Stimulated activated CD4-positive, alpha-beta T cell treated with anti-CD3 and anti-CD28 coated beads, Interleukin-4, amount 100 ng/mL, for 4 hours (primary cell): ENCODE results near the gene BABAM2.

Experiments used
- DNase-seq, 2 experiments: peaks; one replicate each; pipeline ENCODE4 v3.0.0-alpha.2; 2020

BABAM2 gene

GRCh38 chr2:27912512-27912911 is 22.0 kb downstream of the BABAM2 start:
- no peak for DNase-seq

- no peak for DNase-seq
These were observed 23.7 kb downstream of the BABAM2 start for GRCh38 chr2:27914041-27914804.

- DNase-seq: no peak
These were observed 24.3 kb downstream of the BABAM2 start for GRCh38 chr2:27914805-27915175.

DNA sequence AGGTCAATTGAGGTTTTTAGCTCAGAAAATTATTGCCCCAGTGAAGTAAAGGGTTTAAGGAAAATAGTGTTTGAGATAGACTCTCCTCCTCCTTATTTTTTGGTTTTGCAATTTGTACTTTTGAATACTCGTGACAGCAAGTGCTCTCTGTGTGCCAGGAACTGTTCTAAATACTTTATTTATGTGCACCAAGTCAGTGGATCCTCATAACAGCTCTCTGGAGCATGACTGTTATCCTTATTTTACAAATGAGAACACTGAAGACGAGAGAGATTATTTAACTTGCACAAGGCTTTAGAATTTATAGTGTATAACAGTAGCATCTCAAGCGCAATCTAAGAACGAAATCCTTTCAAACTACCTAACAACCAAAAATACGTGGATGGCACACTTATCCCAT is 24.7 kb downstream of the BABAM2 start:
- DNase-seq: no peak

GRCh38 chr2:27915874-27916273 is 25.3 kb downstream of the BABAM2 start:
- DNase-seq: no peak

DNA sequence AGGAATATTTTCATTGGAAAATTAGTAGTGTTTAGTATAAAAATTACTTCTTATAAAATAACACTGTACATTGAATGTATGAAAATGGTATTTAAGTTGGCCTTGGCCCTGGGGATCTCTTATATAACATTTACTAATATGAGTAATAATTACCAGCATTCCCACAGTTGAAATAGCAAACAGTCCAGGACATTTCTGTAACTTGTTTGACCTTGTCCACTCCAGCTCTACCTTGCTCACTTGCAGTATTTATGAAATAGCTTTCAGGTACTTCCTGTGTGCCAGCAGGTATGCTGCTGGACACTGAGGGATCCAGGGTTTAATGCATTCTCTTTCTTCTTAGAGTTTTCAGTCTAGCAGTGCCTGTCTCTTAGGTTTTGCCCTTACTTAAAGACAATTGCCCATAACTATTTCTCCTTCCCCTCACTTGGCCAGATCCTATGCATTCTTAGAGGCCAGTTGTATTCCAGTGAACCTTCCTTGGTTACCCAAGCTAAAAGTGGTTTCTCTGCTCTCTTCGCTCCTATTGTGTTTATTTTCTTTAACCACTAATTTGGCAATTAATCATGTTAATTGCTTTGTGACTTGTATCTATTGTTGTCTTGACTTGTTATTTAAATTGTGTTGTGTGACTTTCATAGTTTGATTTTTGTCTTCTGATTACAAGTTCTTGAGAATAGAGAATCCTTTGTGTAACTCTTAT is 25.9 kb downstream of the BABAM2 start:
- no peak for DNase-seq

- no peak for DNase-seq
These were observed 29.8 kb downstream of the BABAM2 start for GRCh38 chr2:27920148-27920885.

GRCh38 chr2:27921424-27921823 is 30.9 kb downstream of the BABAM2 start:
- no peak for DNase-seq

GRCh38 chr2:27921880-27922547 is 31.5 kb downstream of the BABAM2 start:
- no peak for DNase-seq

GRCh38 chr2:27922842-27923241 is 32.3 kb downstream of the BABAM2 start:
- no peak for DNase-seq

DNA sequence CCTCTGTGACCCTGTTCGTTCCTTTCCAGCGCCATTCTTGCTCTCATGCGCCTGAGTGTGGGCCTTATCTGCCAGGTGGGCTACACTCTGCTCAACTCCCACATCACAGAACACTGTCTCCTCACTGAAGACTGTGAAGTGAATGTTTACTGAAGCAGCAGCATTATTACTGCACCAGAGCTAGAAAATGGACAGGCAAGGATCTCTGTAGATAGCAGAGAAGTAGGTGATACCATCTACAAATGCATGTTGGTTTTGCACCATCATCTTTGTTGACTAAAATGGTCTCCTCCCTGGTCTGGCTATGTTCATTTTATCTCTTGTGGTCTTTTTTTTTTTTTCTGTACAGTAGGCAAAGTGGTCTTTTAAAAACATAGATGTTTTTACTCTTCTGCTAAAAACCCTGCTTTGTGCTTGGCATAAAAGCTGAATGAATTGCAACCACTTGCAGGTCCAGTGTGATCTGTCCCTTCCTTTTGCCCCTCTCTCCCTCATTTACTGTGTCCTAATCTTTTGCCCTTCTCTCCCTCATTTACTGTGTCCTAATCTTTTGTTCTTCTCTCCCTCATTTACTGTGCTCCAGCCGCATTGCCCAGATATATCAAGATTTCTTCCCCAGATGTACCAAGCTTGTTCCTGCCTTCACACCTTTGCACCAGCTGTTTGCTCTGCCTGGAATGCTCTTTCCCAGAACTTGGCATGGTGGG is 35.4 kb downstream of the BABAM2 start:
- DNase-seq: no peak

- no peak for DNase-seq
These were observed 39.5 kb downstream of the BABAM2 start for GRCh38 chr2:27929916-27930486.

GRCh38 chr2:27931361-27931950 is 40.9 kb downstream of the BABAM2 start:
- DNase-seq: no peak

DNA sequence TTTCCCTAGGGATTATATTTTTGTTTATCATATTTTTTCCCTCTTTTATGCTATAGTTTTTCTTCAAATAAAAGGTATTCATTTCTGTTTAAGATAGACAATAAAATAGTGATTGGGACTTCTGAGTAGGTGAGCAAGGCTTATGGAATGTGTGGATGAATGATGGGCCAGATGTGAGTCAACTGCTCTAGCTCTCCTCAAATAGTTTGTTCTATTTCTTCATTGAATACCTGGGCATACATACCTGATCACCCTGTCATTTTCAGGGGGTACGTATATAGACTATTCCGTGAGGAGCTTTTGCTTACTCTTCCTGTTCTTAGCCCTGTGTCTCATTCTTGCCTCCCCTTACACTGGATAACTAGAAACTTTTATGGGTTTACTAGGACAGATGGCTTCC is 41.9 kb downstream of the BABAM2 start:
- DNase-seq: no peak

DNA sequence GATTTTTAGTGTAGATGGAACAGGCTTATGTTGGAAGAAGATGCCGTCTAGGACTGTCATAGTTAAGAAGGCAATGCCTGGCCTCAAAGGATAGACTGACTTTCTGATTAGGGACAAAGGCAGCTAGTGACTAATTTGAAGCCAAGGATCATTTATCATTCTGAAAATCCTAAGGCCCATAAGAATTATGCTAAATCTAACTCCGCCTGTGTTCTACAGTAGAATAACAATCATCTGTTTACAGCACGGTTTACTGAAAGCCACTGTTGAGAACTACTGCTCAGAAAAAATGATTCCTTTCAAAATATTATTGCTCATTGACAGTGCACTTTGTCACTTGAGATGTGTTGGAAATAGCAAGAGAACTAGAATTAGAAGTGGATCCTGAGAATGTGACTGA is 44.5 kb downstream of the BABAM2 start:
- no peak for DNase-seq

DNA sequence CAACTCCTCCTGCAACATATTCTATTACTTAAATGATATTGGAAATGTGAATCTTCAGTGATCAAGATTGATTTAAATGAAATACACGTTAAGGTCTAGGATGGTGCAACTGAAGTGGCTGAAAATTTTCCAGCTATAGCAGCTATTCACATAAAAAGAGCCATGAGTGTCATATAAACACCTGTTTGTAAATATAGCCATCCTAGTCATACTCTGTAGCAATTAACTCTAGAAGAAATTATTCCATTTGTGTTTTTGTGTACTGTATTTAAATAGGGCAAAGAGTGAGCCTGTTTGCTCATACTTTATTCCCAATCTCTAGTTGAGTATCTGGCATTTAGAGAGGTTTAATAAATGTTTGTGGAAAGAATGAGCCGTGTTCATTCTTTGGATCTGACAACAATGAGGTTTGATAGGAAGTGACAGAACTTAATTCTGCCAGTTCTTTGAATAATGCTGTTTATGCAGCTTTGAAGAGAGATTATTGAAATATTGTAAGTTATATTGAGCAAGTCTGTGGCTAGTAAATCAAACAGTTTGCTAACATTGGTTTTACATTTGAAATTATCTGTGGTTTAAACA is 49.7 kb downstream of the BABAM2 start:
- no peak for DNase-seq

GRCh38 chr2:27940982-27941381 is 50.5 kb downstream of the BABAM2 start:
- no peak for DNase-seq

- DNase-seq: no peak
These were observed 52.4 kb downstream of the BABAM2 start for GRCh38 chr2:27942612-27943547.

DNA sequence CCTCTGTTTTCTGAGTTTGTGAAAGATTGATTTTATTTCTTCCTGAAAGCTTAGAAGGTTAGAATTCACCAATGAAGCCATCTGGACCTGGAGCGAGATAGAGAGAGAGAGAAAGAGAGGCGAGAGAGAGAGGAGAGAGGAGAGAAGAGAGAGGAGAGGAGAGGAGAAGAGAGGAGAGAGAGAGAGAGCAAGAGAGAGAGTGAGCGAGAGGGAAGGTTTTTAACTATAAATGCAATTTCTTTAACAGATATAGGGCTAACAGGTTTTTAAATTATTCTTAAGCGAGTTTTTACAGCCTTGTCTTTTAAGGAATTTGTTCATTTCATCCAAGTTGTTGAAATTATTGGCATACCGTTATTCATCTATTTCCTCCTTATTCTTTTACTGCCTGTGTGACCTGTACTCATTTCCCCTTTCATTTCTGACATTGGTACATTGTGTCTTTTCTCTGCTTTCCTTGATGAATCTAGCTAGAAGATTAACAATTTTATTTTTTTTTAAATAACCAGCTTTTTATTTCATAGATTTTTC is 56.1 kb downstream of the BABAM2 start:
- no peak for DNase-seq

GRCh38 chr2:27952070-27952469 is 61.5 kb downstream of the BABAM2 start:
- no peak for DNase-seq
